H1 (cell line): ENCODE measurements around the gene ZNF57.

Experiments used
- CBX8 ChIP-seq: fragments of 300-800, 300-1000 bp; sonication (generic); IDR thresholded peaks from 2 replicates; pipeline ENCODE4 v1.7.1; 2016; ENCODE audit warnings: low read depth, low read length, borderline replicate concordance
- CEBPB ChIP-seq: IDR thresholded peaks from 2 replicates; pipeline ENCODE4 v1.6.1; 2012; ENCODE audit warnings: low read depth, low read length
- CTCF ChIP-seq, 3 experiments: IDR thresholded peaks; 1 replicate in 2 of 3; 2 replicates in 1 of 3; pipeline versions ENCODE4 v1.5.1 to v1.6.1; 2011; ENCODE audit warnings: low read length in 3 of 3, mild to moderate bottlenecking in 3 of 3, inconsistent platforms in 2 of 3, low read depth in 1 of 3, moderate library complexity in 1 of 3; ENCODE audit not compliant: insufficient read depth in 1 of 3; ENCODE audit errors: control extremely low read depth in 1 of 3
- NRF1 ChIP-seq: IDR thresholded peaks from 2 replicates; pipeline ENCODE4 v1.6.1; 2011; ENCODE audit warnings: mild to moderate bottlenecking, low read depth, low read length, improper control_type of control experiment
- PHF8 ChIP-seq: fragments of 200-600 bp; sonication (generic); conservative IDR thresholded peaks from 2 replicates; pipeline ENCODE4 v1.7.1; 2012; ENCODE audit warnings: low read depth, mild to moderate bottlenecking, inconsistent platforms, low read length, moderate library complexity
- POLR2AphosphoS5 ChIP-seq: IDR thresholded peaks from 2 replicates; pipeline ENCODE4 v1.6.1; 2011; ENCODE audit warnings: low read depth, low read length

DNA sequence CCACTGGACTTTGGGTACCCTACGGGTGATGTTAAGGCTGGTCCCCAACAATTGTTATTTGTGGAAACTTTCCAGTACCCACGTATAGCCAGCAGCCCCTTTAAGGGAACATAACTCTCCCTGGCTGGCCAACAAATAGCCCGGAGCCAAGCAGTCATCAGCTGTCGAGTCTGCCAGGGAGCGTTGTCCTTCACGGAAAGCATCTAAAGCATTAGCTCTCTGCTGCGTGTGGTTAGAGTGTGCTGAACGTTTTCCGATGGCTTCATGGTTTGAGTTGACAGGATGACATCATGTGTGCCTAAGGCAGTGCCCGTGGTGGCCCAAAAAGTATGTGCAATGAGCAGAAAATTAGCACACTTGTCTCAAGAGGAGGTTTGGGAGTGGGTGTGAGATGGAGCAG, 36.9 kb upstream of the ZNF57 start:
- no peak for TF ChIP-seq PHF8
- no peak for TF ChIP-seq POLR2AphosphoS5
- no peak for TF ChIP-seq CBX8
- no peak for TF ChIP-seq CEBPB
- no peak for TF ChIP-seq NRF1
- no peak for TF ChIP-seq CTCF (IDR thresholded peaks at IDR 0.05; ENCODE audit: control extremely low read depth in 1 of 3, insufficient read depth in 1 of 3, low read depth in 1 of 3, low read length in 3 of 3)
